T-helper 9 cell (primary cell): Measurements from ENCODE around the gene PRDM16.

Experiments
- DNase-seq: peaks from one replicate; pipeline ENCODE4 v3.0.0-alpha.2; 2020

PRDM16 gene

DNA sequence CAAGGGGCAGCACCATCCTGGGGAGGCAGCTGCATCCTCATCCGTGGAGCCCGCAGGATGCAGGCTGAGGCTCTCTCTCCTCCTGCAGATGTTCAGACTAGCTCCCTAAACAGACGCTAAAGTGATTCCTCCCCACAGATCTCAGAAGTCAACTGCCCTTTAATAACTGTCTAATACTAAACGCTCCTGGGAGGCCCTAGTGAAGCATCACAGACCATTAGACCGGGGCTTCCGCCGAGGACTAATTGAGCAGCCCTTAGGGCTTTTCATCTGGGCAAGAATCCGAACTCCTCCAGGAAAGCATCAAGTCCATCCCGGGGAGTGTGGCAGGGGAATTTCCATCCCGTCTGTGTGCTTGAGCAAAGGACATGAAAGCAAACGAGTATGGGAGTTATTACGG lies 40.4 kb downstream of the PRDM16 start:
- no peak for DNase-seq

GRCh38 chr1:3111348-3112021 lies 42.5 kb downstream of the PRDM16 start:
- DNase-seq, result no peak

GRCh38 chr1:3112526-3112925 lies 43.5 kb downstream of the PRDM16 start:
- no peak for DNase-seq

DNA sequence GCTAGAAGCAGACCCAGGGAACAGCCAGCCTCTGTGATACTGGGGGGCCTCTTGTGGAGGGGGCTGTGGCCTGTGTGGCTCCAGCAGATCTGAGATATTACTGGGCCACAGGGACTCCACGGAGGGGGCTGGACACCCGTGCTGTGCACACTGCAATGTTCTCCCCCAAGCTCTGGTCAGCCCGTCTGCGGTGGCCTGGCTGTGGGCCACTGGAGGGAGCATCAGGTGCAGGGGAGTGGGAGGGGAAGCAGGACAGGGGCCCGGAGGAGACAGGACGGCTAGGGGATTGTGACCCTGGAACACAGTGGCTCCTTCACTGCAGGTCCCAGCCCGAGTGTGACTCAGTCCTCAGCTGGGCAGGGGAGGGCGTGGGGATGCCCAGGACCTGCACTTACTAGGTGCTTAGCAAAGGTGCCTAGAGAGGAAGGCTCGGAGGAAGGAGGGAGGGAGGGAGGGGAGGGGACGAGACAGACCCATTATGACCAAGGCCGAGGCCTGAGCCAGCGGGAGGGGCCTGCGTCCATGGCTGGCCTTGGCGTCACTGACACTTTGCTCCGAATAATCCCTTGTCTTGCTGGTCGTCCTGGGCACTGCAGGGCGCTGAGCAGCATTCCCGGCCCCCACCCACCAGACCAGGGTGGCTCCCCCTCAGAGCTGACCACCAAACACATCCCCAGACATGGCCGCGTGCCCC lies 44.2 kb downstream of the PRDM16 start:
- no peak for DNase-seq

DNA sequence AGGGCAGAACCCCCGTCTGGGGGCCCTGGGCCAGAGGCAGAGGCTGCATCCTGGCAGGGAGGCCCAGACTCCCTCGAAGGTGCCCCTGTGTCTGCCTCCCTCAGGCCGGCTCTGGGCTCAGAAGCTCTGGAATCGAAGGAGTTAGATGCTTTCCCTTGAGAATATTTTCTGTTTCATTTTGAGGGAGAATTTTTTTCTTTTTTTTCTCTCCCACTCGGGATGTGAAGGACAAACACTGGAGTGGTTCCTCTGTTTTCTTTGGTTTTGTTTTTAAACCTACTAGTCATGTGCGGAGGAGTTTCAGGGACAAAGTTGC lies 44.7 kb downstream of the PRDM16 start:
- DNase-seq, result no peak

DNA sequence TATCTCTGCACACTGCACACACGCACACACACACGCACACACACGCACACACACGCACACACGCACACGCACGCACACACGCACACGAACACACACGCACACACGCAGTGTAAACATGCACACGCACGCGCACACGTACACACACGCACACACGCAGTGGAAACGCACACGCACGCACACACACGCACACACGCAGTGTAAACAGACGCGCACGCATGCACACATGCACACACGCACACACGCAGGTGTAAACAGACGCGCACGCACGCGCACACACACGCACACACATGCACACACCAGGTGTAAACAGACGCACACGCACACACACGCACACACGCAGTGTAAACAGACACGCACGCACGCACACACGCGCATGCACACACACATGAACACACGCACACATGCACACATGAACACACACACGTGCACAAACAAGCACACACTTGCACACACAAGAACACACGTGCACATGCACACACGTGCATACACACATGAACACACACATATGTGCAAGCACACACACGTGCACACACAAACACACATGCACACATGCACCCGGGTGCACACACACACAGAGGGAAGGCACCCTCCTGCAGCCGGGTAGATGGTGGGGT lies 45.2 kb downstream of the PRDM16 start:
- no peak for DNase-seq

DNA sequence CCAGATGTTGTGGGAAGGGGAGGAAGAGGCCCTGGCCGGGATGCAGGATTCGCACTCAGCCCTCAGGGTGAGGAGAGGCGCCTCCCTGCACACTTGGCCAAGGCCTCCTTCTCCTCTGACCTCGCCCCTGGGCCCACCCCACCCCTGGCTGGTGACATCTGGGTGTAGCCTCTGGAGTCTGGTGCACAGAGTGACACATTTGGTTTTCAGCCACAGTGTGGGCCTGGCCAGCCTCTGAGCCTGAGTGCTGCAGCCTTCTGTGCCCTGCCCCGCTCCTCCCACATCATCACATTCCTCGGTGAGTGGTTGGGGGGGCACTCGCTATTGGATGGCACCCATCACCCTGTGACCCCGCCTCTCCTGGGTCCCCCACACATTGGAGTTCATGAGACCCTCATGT lies 45.8 kb downstream of the PRDM16 start:
- no peak for DNase-seq

DNA sequence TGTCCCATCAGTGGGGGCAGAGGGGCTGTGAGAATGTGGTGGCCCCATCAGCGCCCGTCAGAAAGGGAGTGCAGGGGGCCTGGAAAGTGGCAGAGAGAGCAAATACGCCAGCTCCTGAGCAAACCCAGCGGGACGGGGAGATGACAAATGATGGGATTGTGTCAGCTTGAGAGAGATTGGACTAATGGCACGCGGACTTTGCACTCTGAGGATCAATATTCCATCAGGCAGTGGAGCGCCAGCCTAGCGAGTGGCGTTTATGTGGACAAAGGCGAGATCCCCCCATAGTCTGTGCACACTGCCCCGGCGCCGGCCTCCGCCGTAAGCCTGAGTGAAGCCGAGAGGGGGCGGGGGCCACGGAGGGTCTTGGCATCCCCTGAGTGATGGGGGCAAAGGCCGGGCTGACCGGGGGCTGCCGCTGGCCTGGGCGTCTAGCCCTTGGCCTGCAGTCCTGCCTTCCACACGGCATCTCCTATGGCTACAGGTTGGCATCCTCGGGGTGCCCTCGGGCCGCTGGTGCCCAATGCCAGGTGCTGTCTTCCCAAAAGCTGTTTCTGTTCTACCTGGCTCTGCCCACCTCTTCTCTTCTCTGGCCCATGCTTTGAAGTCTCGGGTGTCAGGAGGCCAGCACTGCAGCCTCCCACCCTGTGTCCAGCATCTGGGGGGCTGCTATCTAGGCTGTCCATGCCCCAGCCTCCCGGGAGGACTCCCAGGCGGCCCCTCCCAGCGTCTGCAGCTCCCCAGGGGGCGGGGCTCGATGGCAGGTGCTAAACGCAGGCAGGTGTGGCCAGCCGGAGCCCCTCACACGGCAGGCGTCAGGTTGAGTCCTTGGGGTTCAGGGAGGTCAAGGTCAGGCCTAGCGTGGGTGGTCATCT lies 46.5 kb downstream of the PRDM16 start:
- DNase-seq, result no peak

GRCh38 chr1:3116150-3116510 lies 47.1 kb downstream of the PRDM16 start:
- DNase-seq, result no peak

- no peak for DNase-seq
These were observed 47.6 kb downstream of the PRDM16 start for GRCh38 chr1:3116560-3116959.

DNA sequence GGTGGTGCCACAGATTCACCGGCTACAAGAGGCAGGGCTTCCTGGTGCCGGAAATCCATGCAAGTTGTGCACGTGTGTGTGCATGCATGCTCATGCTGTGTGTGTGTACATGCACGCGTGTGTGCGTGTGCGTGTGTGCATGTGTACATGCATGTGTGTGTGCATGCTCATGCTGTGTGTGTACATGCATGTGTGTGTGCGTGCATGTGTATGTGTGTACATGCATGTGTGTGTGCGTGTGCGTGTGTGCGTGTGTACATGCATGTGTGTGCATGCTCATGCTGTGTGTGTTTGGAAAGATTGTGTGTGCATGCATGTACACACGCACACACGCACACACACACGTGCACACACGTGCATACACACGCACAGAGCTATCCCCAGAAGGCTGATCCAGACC lies 48.9 kb downstream of the PRDM16 start:
- DNase-seq, result no peak

DNA sequence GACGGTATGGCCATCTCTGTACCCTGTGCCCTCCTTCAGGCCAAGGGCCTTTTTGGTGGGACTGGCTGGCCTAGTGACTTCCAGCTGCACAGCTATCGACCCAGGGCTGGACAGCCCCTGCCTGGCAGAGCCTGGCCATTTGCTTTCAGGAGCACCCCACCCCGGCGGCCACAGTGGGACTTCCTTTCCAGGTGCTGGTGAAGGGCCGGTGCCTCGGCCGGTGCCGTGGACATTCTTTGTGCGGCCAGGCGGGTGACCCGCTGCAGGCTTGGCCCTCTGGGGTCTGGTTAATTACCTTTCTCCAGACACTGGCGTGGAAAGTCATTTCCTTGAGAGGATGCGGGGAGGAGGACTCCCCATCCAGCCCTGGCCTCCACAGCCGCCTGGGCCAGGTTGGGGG lies 50.1 kb downstream of the PRDM16 start:
- DNase-seq, result no peak

DNA sequence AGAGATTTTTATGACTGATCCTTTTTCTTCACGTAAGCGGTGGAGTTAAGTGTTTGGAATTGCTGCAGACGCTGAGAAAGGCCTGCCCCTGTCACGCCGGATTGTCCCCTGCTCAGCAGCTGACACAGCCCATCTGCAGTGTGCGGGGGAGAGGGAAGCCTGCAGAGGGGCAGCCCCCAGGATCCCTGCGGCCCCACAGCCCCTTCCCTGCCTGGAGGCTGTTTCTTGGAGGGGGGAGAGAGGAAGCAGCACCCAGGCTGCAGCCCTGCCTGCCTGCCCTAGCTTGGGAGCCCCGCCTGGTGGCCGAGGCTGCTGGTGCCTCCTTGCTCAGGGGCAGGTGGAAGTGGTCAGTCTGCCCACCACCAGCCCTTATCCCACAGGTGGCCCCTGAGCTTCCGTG lies 50.7 kb downstream of the PRDM16 start:
- no peak for DNase-seq

- no peak for DNase-seq
These were observed 51.1 kb downstream of the PRDM16 start for GRCh38 chr1:3120140-3120539.

DNA sequence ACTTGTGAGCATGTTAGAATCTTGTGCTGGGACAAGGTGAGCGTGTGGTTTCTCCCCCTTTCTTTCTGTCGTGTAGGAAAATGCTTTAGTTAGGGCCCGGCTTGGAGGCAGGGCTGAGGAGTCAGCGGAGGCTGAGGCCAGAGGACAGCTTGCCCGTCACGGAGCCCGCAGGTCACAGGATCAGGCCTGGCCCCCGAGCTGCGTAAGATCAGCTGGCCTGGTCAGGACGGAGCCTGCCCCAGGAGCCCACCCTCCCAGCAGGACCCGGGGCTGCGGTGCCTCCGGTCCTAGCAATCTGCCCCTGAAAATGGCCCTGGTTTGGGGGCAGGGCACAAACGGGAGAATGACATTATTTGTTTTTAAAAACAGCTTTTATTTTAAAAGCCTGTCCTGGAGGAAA lies 52.0 kb downstream of the PRDM16 start:
- DNase-seq, result no peak

- no peak for DNase-seq
These were observed 52.6 kb downstream of the PRDM16 start for GRCh38 chr1:3121401-3122210.

DNA sequence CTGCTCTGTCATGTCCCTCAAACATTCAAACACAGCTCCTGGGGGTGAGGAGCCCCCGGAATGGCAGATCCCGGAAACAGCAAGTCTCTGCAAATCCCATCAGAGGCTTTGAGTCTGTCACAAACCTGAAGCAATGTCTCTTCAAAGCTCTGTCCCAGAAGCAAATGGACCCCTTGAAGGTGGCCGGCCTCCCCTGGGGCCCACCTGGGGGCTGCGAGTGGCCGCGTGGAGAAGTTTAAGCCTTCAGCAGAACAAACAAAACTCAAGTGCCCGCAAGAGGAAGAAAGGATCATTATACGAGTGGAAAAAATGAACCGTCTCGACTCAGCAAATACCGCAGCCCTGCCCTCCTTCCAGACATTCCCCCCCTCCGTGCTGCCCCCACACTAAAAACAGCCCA lies 53.3 kb downstream of the PRDM16 start:
- no peak for DNase-seq

GRCh38 chr1:3124246-3124645 lies 55.2 kb downstream of the PRDM16 start:
- DNase-seq, result no peak

GRCh38 chr1:3125078-3125477 lies 56.1 kb downstream of the PRDM16 start:
- DNase-seq, result no peak

- no peak for DNase-seq
These were observed 56.8 kb downstream of the PRDM16 start for GRCh38 chr1:3125546-3126368.

DNA sequence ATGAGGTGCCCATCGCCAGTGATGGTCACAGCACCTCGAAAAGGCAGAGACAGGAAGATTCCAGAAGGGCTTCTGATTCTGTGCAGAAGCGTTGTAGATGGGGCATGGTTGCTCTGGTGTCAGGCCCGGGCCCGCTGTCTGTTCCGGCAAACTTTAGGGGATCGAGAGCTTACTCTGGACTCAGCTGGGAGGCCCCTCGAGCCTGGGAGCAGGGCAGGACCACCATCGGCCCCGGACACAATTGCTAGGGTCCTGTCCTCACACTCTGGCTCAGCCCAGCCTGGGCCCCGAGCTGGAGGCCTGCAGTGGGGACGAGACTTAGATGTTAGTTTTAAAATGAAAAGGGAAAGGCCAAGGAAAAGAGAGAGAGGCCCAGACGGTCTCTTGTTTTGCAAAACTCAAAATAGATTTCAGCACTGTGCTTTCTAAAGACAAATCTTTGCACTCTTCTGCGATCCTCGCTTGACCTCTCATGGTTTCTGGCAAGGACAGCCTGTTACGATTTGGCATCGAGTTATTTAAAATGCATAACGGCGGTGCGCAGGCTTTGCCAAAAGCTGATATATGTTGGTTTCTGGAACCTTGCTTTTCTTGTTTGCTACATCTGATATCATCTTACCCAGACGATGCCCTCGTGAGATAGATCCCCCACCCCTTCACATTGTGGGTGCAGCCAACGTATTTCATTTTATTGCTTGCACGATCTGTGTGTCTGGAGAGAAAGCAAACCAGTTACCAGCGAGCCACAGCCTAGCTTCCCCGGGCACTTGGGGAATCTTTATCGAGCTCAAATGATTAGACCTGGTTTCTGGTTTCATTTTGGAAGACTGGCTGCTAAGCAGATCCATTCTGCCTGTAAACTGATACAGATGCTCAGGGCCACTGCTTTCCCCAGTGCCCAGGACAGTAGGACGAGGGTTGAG lies 58.0 kb downstream of the PRDM16 start:
- DNase-seq, result no peak
